H1 (cell line): ENCODE results near the gene KREMEN1. TPM values are rescaled to one million over a fixed set of nuclear protein-coding genes. Genes with fewer than 3 reads are reported as not detected.

Source experiments
- CTCF ChIA-PET: fragments of 300-600 bp; sonication (Branson Sonifier 250); formaldehyde crosslinking; loops from one replicate; lab custom pipeline; 2021; ENCODE audit not compliant: partially characterized antibody; lab: Charles Lee
- POLR2A ChIA-PET: fragments of 300-600 bp; sonication (Branson Sonifier 250); formaldehyde crosslinking; loops from one replicate; lab custom pipeline; 2021; ENCODE audit warnings: inconsistent platforms; ENCODE audit not compliant: partially characterized antibody; lab: Charles Lee
- DNase-seq, 2 experiments: peaks; one replicate each; pipeline versions ENCODE4 v3.0.0 to v3.0.0-alpha.2; 2010 to 2022; ENCODE audit warnings: low spot score in 2 of 2, low read depth in 1 of 2, mixed read lengths in 1 of 2
- FAIRE-seq: peaks from 2 replicates; lab custom pipeline; 2011; peaks lifted over from hg19 to GRCh38; lab: Jason Lieb, UNC
- H2AFZ ChIP-seq: 2 replicates; pipeline ENCODE4 v1.8.1; 2012; ENCODE audit warnings: low read length, inconsistent platforms
- H2AK5ac ChIP-seq: 2 replicates; pipeline ENCODE4 v1.6.1; 2013; ENCODE audit warnings: low read depth, low read length
- H2BK120ac ChIP-seq: replicated peaks from 2 replicates; pipeline ENCODE3; 2013; ENCODE audit warnings: low read depth, low read length, inconsistent platforms
- H2BK12ac ChIP-seq: 2 replicates; pipeline ENCODE4 v1.6.1; 2013; ENCODE audit warnings: low read depth, low read length
- H2BK15ac ChIP-seq: 2 replicates; pipeline ENCODE4 v1.6.1; 2013; ENCODE audit warnings: low read length
- H2BK20ac ChIP-seq: 2 replicates; pipeline ENCODE4 v1.6.1; 2013; ENCODE audit warnings: low read length
- H2BK5ac ChIP-seq: 2 replicates; pipeline ENCODE4 v1.6.1; 2013; ENCODE audit warnings: low read depth, low read length
- H3K14ac ChIP-seq: 2 replicates; pipeline ENCODE4 v1.6.1; 2013; ENCODE audit warnings: inconsistent platforms; ENCODE audit not compliant: insufficient read length
- H3K18ac ChIP-seq: 2 replicates; pipeline ENCODE4 v1.6.1; 2013; ENCODE audit warnings: low read length; ENCODE audit errors: extremely low read depth
- H3K23ac ChIP-seq: 2 replicates; pipeline ENCODE4 v1.6.1; 2013; ENCODE audit warnings: inconsistent platforms; ENCODE audit not compliant: insufficient read length
- H3K23me2 ChIP-seq: 2 replicates; pipeline ENCODE4 v1.6.1; 2013; ENCODE audit warnings: low read depth, low read length
- H3K27ac ChIP-seq: 2 replicates; pipeline ENCODE4 v1.6.1; 2011; ENCODE audit warnings: low read depth, low read length, inconsistent platforms
- H3K27me3 ChIP-seq, 4 experiments: replicated peaks in 1 of 4; 1 replicate in 1 of 4; 2 replicates in 3 of 4; pipeline versions ENCODE4 v1.6.1 to v1.8.1; 2011 to 2013; ENCODE audit warnings: low read length in 3 of 4, mild to moderate bottlenecking in 3 of 4, inconsistent platforms in 2 of 4, mixed read lengths in 2 of 4, moderate library complexity in 1 of 4; ENCODE audit not compliant: control insufficient read depth in 3 of 4, insufficient read depth in 3 of 4; ENCODE audit errors: extremely low read depth in 1 of 4
- H3K36me3 ChIP-seq, 4 experiments: 2 replicates each; pipeline versions ENCODE4 v1.6.1 to v1.8.1; 2011 to 2013; ENCODE audit warnings: mild to moderate bottlenecking in 4 of 4, low read length in 3 of 4, moderate library complexity in 2 of 4, control low read depth in 1 of 4, inconsistent platforms in 1 of 4; ENCODE audit not compliant: insufficient read depth in 4 of 4, control insufficient read depth in 2 of 4
- H3K4ac ChIP-seq: replicated peaks from 2 replicates; pipeline ENCODE3; 2013; ENCODE audit warnings: low read length, low read depth, mixed read lengths, inconsistent platforms; ENCODE audit not compliant: insufficient read length
- H3K4me1 ChIP-seq, 4 experiments: replicated peaks in 1 of 4; 1 replicate in 1 of 4; 2 replicates in 3 of 4; pipeline versions ENCODE4 v1.6.1 to v1.8.1; 2011 to 2013; ENCODE audit warnings: low read length in 3 of 4, inconsistent platforms in 2 of 4, mixed read lengths in 1 of 4; ENCODE audit not compliant: insufficient read depth in 4 of 4, control insufficient read depth in 3 of 4
- H3K4me2 ChIP-seq, 2 experiments: 2 replicates each; pipeline versions ENCODE4 v1.6.1 to v1.8.1; 2011 to 2013; ENCODE audit warnings: low read depth in 2 of 2, low read length in 2 of 2, control low read depth in 1 of 2, inconsistent platforms in 1 of 2, mild to moderate bottlenecking in 1 of 2; ENCODE audit not compliant: insufficient read depth in 1 of 2
- H3K4me3 ChIP-seq, 4 experiments: fragments of 200-600, 300-600 bp in 1 of 4; sonication (generic), shearing (Covaris generic), sonication (Bioruptor Twin) in 1 of 4; 2 replicates each; pipeline versions ENCODE4 v1.5.1 to v1.8.1; 2011 to 2016; ENCODE audit warnings: low read length in 4 of 4, low read depth in 3 of 4, control low read depth in 2 of 4, inconsistent platforms in 2 of 4, mild to moderate bottlenecking in 2 of 4, mixed read lengths in 1 of 4, moderate library complexity in 1 of 4; ENCODE audit not compliant: insufficient read depth in 2 of 4; ENCODE audit errors: extremely low read depth in 1 of 4
- H3K56ac ChIP-seq: replicated peaks from 2 replicates; pipeline ENCODE3; 2013; ENCODE audit warnings: low read depth, mild to moderate bottlenecking, mixed read lengths, low read length, inconsistent platforms; ENCODE audit not compliant: insufficient read length
- H3K79me1 ChIP-seq: 2 replicates; pipeline ENCODE4 v1.6.1; 2013; ENCODE audit warnings: low read depth, low read length, control low read depth
- H3K79me2 ChIP-seq, 2 experiments: 2 replicates each; pipeline versions ENCODE4 v1.6.1 to v1.8.1; 2012 to 2013; ENCODE audit warnings: low read length in 2 of 2, mild to moderate bottlenecking in 2 of 2, inconsistent platforms in 1 of 2; ENCODE audit not compliant: insufficient read depth in 2 of 2, control insufficient read depth in 1 of 2
- H3K9ac ChIP-seq, 4 experiments: replicated peaks in 1 of 4; 1 replicate in 1 of 4; 2 replicates in 3 of 4; pipeline versions ENCODE4 v1.6.1 to v1.8.1; 2011 to 2013; ENCODE audit warnings: low read depth in 3 of 4, low read length in 3 of 4, control low read depth in 2 of 4, mild to moderate bottlenecking in 2 of 4, moderate library complexity in 2 of 4, inconsistent platforms in 1 of 4; ENCODE audit errors: extremely low read depth in 1 of 4
- H3K9me3 ChIP-seq, 2 experiments: 2 replicates each; pipeline versions ENCODE4 v1.6.1 to v1.8.1; 2012 to 2013; ENCODE audit warnings: mild to moderate bottlenecking in 2 of 2, moderate library complexity in 2 of 2, control low read depth in 1 of 2, inconsistent platforms in 1 of 2, low read depth in 1 of 2, low read length in 1 of 2, mixed read lengths in 1 of 2; ENCODE audit not compliant: insufficient read depth in 2 of 2
- H4K20me1 ChIP-seq, 2 experiments: replicated peaks in 1 of 2; 2 replicates each; pipeline versions ENCODE3 to v1.8.1; 2011 to 2013; ENCODE audit warnings: inconsistent platforms in 2 of 2, low read length in 2 of 2, mild to moderate bottlenecking in 1 of 2; ENCODE audit not compliant: insufficient read depth in 2 of 2, control insufficient read depth in 1 of 2
- H4K5ac ChIP-seq: 2 replicates; pipeline ENCODE4 v1.6.1; 2013; ENCODE audit warnings: low read length, low read depth, mixed read lengths, inconsistent platforms; ENCODE audit not compliant: insufficient read length
- H4K8ac ChIP-seq: 2 replicates; pipeline ENCODE4 v1.8.0; 2013; ENCODE audit warnings: mild to moderate bottlenecking, moderate library complexity, low read length, inconsistent platforms; ENCODE audit not compliant: insufficient read depth; ENCODE audit errors: extremely low read depth
- H4K91ac ChIP-seq: replicated peaks from 2 replicates; pipeline ENCODE3; 2013; ENCODE audit warnings: low read length, mixed read lengths, inconsistent platforms; ENCODE audit not compliant: insufficient read length
- KDM5A ChIP-seq: fragments of 200-600 bp; IDR thresholded peaks from 2 replicates; pipeline ENCODE4 v1.7.1; 2012; ENCODE audit warnings: mild to moderate bottlenecking, low read length, inconsistent platforms, mixed read lengths
- WGBS, 2 experiments: shearing (Covaris generic) in 1 of 2; methylation state at CpG; one replicate each; pipeline versions ENCODE4 v1.1.6 to v1.1.7; 2013 to 2015; ENCODE audit warnings: low lambda C conversion rate in 2 of 2, mixed read lengths in 2 of 2, inconsistent platforms in 1 of 2, low coverage in 1 of 2, missing lambda C conversion rate in 1 of 2; ENCODE audit not compliant: insufficient replicate concordance in 2 of 2, insufficient coverage in 1 of 2, insufficient read length in 1 of 2; ENCODE audit errors: extremely low coverage in 1 of 2, missing lambda C conversion rate in 1 of 2; 5-methylcytosine and 5-hydroxymethylcytosine counted together
- polyA plus RNA-seq, 7 experiments: library from polyadenylated mRNA; depleted of rRNA in 3 of 7; stranded (reverse) in 5 of 7; unstranded in 2 of 7; fragments of >200 nt in 5 of 7; fragments of 200-250 nt in 2 of 7; gene quantifications; 1 replicate in 5 of 7; 2 replicates in 1 of 7; 4 replicates in 1 of 7; pipeline versions ENCODE4 v1.2.1 to v1.2.3, GENCODE V29; 2011 to 2013; ENCODE audit warnings: missing spikeins in 2 of 7, mixed read lengths in 2 of 7
- total RNA-seq: library from RNA; stranded (reverse); fragmentation: NEBNext Ultra II Directional; extraction: Animal tissue kit (Norgen Biotek cat#: 25700); gene quantifications from 2 replicates; pipeline ENCODE4 v1.2.1, GENCODE V29; 2021

Gene KREMEN1
- total and polyA plus RNA-seq, 2 of the 8 experiments (the other 6 are each of a cell fraction or from before 2014, with no cell fraction given): 2.1 to 3.2 TPM

DNA sequence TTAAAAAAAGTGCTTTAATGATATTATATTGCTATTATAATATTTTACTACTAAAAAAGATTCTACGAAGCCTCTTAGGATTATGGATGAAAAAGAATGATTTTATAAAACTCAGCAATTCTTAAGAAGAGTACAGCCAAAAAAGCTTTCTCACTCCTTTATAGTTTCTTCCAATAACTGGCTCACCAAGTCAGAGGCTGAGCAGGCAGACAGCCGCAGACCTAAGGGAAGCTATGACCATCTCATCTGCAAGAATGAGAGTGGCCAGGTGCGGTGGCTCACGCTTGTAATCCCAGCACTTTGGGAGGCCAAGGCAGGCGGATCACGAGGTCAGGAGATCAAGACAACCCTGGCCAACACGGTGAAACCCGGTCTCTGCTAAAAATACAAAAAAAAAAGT is 120.2 kb downstream of the KREMEN1 start:
- Histone ChIP-seq H2BK20ac (no peak overlapping the region), H3K56ac (no peak overlapping the region), H4K5ac (no peak overlapping the region), H2AK5ac (no peak overlapping the region), H2BK12ac (no peak overlapping the region), H4K20me1 (no peaks in the 10 kb centered on the region), H2BK15ac (no peak overlapping the region), H2BK5ac (no peak overlapping the region), H3K4me2 (no peak overlapping the region), H3K79me1 (no peaks in the 10 kb centered on the region), H3K27me3 (no peaks in the 10 kb centered on the region), H3K4me1 (no peaks in the 10 kb centered on the region), H3K4ac (no peak overlapping the region), H3K18ac (no peak overlapping the region), H4K91ac (no peak overlapping the region), H3K14ac (no peak overlapping the region), H3K23me2 (no peaks in the 10 kb centered on the region; the same call in 1 of the 2 replicates), H4K8ac (no peak overlapping the region), H3K9ac (no peak overlapping the region), H3K23ac (no peak overlapping the region), H3K27ac (no peak overlapping the region), H3K4me3 (no peak overlapping the region), H2AFZ (no peak overlapping the region), H3K9me3 (no peaks in the 10 kb centered on the region), H3K36me3 (no peaks in the 10 kb centered on the region), H2BK120ac (no peak overlapping the region), H3K79me2 (no peaks in the 10 kb centered on the region)
- ChIA-PET CTCF (interaction anchor here (0.6 to 4.1 kb wide), 7 partner anchors 9 to 1568 kb away, joined by 3 to 18 read pairs (median 4); no protein-coding TSS in a partner anchor), POLR2A (interaction anchor here (0.7 to 0.9 kb wide), 3 partner anchors 59 to 276 kb away, joined by 3 to 5 read pairs (median 3); no protein-coding TSS in a partner anchor)
- TF ChIP-seq KDM5A: no peak
- WGBS, 2 experiments: 93% methylated on average over 8 of the region's 8 CpGs; no CpG with 5 or more reads in 1 of the 2 experiments
- DNase-seq (no peak), FAIRE-seq (no peak)
